HG03565 (cell line): Measurements from ENCODE around the gene CARD11.
A peak's percentile ranks its signal among the peaks of the same experiment; 100 is the strongest.

Source experiments
- ATAC-seq: cut with Tn5 transposase; IDR thresholded peaks from one replicate; pipeline ENCODE4 v1.9.1; 2021; ENCODE audit warnings: mild to moderate bottlenecking, moderate library complexity; ENCODE audit not compliant: unreplicated experiment

Gene CARD11

DNA sequence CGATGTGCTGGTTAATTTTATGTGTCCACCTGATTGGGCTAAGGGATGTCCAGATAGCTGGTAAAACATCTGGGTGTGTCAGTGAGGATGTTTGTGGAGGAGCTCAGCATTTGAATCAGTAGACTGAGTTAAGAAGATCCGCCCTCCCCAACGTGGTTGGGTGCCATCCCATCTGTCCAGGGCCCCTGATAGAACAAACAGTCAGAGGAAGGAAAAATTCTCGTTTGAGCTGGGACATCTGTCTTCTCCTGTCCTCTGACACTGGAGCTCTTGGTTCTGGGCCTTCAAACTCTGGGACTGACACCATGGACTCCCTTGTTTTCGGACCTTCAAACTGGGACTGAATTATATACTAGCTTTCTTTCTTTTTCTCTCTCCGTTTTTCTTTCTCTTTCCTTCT, 59.6 kb downstream of the CARD11 start:
- no peak for ATAC-seq

DNA sequence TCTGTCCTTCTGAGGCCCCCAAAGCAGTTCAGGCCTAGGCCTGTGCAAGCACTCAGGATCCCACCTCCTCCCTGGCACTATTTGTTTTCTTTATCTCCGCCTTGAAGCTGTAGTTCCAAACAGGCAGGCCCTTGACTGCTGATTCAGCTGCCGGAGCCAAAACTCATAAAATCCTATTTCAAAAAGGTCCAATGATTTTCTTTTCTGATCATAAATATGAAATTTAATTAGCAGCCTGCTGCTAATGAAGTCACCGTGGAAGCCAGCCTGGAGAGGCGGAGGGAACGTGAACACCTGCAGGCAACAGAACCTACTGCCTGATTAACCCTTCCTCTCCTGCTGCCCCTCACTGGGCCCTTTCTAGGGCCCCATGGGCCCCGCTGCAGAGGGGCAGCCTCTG, 60.1 kb downstream of the CARD11 start:
- no peak for ATAC-seq

DNA sequence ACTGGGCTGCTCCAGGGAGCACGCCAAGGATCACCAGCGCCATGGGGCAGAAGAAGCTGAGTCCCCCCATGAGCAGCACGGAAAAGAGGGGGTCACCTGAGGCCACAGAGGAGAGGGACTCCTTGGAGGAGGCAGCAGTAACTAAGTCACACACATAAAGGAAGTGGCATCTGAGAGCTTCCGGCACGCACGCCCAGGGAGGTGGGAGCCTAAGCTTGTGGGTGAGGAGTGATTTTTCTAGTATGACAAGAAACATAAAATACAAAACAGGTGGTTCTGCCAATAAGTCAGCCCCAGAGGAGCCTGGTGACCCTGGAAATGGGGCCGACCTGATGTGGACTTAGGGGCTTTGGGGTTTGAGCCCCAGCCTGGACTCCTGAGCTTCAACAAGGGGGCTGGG, 60.8 kb downstream of the CARD11 start:
- ATAC-seq = no peak

DNA sequence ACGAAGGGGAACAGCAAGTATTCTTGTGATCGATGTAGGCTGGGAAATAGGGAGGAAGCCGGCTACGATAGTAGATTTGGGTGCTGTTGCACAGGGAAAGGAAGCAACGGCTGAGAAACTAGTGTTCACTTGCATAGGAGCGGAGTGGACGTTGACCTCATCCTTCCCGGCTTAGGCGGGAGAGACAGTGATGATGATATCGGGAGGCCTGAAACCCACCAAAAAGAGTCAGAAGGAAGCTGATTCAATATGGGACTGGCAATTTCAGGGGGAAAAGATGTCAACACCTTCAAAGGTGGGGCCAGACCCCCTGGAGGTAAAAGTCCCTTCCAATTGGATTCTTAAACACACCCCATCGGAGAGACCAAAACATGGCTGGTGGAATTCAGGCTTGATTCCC, 61.3 kb downstream of the CARD11 start:
- no peak for ATAC-seq

DNA sequence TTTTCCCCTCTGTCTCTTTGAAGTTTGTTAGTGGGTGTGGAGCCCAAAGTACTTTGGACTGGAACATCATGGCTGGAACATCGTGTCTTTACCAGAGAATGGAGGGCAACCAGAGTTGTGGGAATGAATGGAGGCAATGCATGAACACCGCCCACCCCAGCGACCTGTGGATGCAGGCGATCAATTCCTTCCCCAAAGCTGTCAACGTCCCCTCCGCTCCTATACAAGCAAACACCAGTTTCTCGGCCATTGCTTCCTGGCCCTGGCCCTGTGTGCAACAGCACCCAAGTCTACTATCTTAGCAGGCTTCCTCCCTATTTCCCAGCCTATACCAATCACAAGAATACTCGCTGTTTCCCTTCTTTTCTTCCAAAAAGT, 62.6 kb downstream of the CARD11 start:
- no peak for ATAC-seq

DNA sequence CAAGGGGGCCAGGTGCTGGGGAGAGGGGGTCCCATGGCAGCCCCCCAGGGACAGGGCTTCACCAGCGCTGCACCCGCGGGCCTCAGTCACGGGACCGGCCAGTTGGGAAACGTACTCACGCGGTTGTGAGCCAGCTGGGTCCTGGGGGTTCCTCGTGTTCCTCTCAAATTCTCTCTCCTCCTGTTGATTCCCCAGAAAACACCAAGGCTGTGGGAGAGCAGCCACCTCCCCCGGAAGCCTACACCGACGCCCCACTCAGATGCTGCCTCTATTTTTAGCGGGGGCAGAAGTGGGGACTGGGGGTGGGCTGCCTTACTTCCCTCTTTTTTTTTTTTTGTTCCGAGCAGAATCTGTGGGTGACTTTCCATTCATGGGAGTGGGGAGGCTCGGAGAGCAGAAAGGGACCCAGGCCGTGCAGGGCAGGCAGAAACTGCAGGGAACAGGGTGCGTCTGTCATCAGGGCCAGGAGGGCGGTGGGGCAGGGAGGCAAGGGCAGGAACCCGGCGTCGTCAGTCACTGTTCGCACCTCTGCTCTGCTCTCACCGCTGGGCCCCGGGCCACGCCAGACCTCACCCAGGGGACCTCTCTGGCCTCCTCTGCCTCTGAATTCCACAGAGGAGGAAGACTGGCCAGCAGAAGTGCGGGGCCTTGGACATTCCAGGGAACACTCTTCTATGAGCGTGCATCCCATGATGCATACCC, 63.1 kb downstream of the CARD11 start:
- no peak for ATAC-seq

DNA sequence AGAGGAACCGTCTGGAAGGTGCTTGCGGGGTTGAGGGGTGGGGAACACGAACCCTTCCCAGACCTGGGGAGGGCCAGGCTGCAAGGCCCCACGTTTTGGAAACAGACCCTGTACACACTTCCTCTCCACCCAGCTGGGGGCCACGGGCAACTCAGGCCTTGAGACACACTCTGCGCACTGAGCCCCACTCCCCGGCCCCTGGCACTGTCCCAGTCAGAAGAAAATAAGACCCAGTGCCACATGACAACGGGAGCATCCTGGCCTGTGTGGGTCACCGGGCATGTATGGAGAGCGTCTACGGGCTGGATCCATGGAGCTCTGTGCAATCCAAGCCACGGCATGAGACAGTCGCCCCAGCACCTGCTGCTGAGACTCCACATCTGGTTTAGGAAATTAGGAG, 63.7 kb downstream of the CARD11 start:
- ATAC-seq = no peak

DNA sequence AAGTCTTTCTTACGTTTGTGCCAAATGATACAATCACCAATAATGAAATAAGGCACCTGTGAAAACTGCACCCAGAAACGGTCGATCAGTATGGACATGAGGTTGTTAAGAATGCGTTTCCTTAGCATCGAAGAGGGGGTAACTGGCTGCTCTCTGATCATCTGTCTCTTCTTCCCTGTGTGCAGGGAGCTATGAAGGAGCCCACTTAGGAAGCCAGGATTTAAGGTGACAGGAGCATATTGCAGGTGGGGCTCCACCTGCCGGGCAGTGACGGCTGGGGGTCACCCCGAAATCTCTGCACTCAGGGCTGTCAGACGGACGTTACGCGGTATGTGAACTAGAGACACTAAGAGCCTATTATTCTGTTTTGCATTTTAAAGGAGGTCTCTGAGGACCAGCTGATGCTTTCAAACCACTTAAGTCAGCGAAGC, 64.5 kb downstream of the CARD11 start:
- ATAC-seq = peak; percentile 27

DNA sequence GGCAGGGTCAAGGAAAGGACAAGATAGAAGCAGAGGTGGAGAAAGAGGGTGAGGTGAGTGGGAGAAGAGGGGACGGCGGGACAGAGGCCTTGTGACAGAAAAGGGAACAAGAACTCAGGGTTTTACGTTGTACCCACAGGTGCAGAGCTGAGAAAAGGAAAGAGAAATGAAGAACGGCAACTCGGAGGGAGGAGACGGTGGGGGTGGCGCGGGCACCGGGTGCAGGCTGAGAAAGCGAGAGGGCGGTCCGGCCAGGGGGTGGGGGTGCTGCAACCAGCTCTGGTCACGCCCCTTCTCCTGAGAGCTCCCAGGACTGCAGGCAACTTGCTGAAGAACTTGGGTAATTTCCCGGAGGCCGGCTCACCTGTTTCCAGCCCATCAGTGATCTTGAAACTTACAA, 65.3 kb downstream of the CARD11 start:
- peak; percentile 80 for ATAC-seq

DNA sequence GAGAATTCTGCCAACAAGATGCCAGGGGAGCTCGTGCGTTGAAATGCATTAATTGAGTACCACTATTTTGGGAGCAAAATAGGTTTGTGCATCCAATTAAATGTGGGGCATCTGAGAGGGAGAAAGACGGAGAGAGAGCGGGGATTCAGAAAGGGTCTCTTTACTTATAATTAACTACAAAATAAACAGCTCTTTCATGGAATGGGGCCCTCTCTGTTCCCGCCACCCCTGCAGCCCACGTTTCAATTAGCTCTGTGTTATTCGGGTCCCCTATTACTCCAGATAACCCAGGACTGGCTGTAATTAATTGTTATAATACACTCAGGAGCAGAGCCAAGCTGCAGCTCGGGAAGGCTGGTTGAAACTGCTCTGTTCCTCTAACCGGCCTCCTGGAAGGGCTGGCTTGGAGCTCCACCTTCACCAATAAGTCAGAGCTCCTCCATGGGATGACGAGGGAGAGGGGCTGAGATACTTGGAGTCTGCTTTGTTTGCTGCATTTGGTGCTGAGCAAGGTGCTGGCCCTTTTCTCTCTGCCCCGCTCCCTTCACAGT, 67.8 kb downstream of the CARD11 start:
- ATAC-seq = no peak

DNA sequence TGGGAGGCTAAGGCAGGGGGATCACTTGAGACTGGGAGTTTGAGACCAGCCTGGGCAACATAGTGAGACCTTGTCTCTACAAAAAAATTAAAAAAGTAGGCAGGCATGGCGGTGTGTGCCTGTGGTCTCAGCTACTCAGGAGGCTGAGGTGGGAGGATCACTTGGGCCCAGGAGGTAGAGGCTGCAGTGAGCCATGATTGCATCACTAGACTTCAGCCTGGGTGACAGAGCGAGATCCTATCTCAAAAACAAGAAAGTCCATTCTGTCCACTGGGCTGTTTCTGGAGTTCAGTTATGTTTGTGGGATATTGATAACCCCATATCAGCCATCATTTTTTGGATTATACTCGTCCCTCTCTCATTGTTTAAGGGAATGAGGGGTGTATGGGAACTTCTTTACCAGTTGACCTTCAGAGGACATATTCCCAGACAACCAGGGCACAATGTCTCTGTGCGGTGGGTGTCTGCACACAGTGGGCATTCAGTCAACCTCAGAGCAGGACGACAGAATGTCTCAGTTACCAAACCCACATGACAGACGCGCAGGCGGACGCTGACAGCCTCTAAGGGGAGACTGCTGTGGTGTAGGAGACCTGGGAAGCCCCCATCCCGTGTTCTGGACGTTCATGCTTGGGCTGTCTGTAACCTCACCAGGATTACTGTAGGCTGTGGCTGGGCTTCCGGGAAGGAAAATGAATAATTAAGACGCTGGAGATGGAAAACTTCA, 69.4 kb downstream of the CARD11 start:
- no peak for ATAC-seq

DNA sequence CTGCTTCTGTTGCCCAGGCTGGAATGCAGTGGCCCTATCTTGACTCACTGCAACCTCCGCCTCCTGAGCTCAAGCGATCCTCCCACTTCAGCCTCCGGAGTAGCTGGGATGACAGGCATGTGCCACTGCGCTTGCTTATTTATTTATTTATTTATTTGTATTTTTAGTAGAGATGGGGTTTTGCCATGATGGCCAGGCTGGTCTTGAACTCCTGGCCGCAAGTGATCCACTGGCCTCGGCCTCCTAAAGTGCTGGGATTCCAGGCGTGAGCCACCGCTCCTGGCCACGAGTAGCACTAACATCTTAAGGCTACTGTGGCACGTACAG, 70.9 kb downstream of the CARD11 start:
- no peak for ATAC-seq

DNA sequence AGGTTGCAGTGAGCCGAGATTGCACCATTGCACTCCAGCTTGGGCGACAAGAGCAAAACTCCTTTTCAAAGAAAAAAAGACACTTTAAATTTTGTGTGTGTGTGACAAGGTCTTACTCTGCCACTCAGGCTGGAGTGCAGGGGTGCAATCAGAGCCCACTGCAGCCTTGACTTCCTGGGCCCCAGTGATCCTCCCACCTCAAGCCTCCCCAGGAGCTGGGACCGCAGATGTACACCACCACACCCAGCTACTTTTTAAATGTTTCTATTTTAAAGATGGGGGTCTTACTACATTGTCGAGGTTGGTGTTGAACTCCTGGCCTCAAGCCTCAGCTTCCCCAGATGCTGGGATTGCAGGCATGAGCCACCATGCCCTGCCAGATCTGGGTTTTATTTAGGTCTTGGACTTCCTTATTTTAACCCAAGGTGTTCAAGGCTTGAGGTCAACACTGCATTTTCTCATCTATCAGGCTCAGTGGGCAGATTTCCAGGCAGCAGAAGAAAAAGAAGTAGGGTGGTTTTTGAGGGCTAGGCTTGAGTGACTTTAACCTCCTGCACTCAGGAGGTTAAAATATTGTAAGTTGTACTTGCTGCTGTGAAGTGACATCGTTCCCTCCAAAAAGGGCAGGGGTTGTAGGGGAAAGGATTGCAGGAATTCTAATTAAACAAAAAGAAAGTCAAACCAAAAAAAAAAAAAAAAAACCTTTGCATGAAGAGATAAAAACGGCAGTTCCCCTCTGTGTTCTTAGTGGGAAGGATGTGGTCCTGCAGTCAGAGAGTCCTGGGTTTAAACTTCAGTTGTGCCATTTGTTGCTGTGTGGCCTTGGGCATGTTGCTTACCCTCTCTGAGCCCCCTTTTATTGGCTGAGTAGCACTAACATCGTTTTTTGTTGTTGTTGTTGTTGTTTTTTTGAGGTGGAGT, 71.5 kb downstream of the CARD11 start:
- ATAC-seq = peak; percentile 53

DNA sequence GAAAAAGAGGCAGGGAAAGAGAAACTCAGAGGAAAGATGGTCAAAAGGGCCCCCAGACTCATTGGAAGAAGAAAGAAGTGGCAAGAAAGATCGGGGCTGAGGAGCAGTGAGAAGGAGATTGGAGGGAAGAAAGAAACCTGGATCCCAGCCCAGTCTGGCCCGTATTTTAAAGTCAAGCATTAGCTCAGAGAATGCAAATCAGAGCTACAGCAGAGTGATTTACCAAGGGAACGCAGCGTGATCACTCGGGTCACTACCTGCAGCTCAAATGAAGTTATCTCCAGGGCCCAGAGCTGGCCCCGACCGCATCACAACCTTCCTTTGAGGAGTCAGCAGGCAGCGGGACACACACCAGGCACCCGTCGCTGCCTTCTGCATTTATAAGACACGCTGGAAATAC, 72.8 kb downstream of the CARD11 start:
- no peak for ATAC-seq

DNA sequence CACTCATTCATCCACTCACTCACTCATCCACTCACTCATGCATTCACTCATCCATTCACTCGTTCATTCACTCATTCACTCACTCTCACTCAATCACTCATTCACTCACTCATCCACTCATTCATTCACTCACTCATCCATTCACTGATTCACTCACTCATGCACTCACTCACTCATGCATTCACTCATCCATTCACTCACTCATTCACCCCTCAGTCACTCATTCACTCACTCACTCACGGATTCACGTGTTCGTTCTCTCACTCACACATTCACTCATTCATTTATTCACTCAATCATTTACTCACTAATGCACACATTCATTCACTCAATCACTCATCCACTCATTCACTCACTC, 73.4 kb downstream of the CARD11 start:
- no peak for ATAC-seq

DNA sequence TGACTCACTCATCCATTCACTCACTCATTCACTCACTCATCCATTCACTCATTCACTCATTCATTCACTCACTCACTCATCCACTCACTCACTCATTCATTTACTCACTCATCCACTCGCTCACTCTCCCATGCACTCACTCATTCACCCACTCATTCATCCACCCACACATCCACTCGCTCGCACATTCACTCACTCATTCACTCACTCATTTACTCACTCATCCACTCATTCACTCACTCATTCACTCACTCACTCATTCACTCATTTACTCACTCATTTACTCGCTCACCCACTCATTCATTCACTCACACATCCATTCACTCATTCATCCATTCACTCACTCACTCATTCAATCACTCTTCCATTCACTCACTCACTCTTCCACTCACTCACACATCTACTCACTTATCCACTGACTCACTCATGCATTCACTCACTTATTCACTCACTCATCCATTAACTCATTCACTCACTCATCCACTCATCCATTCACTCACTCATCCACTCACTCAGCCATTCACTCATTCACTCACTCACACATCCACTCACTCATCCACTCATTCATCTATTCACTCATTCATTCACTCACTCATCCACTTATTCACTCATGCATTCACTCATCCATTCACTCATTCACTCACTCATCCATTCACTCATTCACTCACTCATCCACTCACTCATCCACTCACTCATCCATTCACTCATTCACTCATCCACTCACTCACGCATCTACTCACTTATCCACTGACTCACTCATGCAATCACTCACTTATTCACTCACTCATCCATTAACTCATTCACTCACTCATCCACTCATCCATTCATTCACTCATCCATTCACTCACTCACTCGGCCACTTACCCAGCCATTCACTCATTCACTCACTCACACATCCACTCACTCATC, 74.0 kb downstream of the CARD11 start:
- ATAC-seq = no peak

DNA sequence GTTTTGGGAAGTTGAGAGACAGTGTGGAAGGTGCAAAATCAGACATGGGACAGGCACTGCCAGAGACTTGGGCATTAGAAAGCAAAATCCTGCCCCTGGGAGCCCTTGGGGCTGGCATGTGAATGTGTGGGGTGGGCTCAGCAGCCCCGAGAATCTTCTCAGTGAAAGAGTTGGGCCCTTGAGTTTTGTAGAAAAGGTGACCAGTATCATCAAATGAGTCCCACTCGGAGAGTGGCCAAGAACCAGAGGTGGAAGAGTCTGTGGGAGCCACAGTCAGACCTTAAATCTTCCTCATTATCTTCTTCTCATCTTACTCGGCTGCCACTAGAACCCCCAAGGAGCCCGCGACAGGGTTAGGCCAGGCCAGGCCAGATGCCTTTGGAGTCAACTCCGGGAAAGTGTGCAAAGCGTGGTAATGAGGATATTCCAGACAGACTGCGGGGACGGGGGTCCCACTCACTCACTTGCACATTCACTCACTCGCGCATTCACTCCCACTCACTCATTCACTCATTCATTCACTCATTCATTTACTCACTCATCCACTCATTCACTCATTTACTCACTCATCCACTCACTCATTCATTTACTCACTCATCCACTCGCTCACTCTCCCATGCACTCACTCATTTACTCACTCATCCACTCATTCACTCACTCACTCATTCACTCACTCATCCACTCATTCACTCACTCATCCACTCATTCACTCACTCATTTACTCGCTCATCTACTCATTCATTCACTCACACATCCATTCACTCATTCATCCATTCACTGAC, 74.9 kb downstream of the CARD11 start:
- ATAC-seq = no peak

DNA sequence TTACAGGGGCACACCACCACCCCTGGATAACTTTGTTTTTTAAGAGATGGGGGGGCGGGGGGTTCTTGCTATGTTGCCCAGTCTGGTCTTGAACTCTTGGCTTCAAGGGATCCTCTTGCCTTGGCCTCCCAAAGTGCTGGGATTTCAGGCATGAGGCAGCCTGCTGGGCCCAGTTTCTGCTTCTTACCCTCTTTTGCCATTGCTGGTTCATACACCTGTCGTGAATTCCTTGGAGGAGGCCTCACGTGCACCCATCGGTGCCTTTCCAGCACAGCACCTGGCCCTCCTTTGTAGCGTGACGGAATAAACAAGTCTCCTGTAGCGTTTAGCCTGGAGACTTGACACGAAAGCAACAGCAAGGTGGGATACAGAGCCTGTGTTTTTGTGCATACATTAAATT, 75.5 kb downstream of the CARD11 start:
- no peak for ATAC-seq

DNA sequence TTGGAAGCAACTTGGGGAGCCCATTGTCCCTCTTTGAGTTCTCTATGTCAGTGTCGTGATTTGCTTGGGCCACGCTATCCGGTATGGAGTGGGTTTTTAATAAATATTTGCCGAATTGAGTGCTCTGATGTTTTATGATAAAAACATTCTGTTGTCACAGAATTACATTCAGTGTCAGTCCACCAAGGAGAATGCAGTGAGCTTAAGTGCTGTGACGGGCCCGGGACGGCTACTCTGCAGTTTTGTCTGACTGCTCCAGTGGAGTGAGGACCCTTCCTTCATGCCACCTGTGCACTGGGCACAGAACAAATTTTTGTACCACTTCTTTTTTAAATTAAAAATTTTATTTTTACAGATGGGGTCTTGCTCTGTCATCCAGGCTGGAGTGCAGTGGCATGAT, 76.0 kb downstream of the CARD11 start:
- ATAC-seq = no peak

DNA sequence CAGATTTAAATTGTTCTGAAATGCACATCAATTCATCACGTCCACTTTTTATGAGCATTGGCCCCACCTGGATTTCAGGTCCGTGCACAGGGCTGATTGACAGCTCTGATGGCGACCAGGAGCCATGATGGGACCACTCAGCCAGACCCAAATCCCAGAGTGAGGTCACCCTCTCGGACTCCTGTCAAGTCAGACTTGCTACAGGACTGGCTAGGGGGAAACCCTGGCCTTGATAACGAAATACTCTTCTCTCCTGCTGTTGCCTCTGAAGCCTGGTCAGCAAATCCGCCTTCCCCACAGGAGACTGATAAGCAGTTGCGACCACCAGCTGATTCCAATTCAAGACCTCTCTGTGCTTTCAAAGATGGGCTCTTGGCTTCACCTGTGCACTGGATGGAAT, 76.4 kb downstream of the CARD11 start:
- ATAC-seq = no peak
